Panc1 (cell line): ENCODE measurements around the gene PFKFB3.
"Not testable (repeated sequence)": the region's sequence is repeated elsewhere in the genome, so short reads cannot be mapped to it uniquely, and the experiment has no call there.

Experiments
- POLR2AphosphoS5 ChIP-seq: IDR thresholded peaks from 2 replicates; pipeline ENCODE4 v1.6.1; 2012; ENCODE audit warnings: mild to moderate bottlenecking, low read depth, low read length, moderate library complexity
- SIN3A ChIP-seq: IDR thresholded peaks from 2 replicates; pipeline ENCODE4 v1.6.1; 2012; ENCODE audit warnings: low read depth, mild to moderate bottlenecking, low read length, moderate library complexity, borderline replicate concordance; ENCODE audit not compliant: insufficient read depth
- TCF7L2 ChIP-seq: IDR thresholded peaks from 2 replicates; pipeline ENCODE4 v1.6.1; 2011; ENCODE audit warnings: mild to moderate bottlenecking, low read depth, low read length, inconsistent platforms
- TF ChIP-seq, protein P1 (sequence below): fragments of 450-650 bp; IDR thresholded peaks from 2 replicates; pipeline ENCODE4 v1.5.1; 2017; ENCODE audit warnings: mild to moderate bottlenecking
- TF ChIP-seq, protein P2 (sequence below), 2 experiments: IDR thresholded peaks; 2 replicates each; pipeline ENCODE4 v1.6.1; 2011 to 2012; ENCODE audit warnings: low read depth in 2 of 2, control low read depth in 1 of 2, low read length in 1 of 2, mild to moderate bottlenecking in 1 of 2, moderate library complexity in 1 of 2; ENCODE audit not compliant: insufficient read depth in 1 of 2

DNA sequence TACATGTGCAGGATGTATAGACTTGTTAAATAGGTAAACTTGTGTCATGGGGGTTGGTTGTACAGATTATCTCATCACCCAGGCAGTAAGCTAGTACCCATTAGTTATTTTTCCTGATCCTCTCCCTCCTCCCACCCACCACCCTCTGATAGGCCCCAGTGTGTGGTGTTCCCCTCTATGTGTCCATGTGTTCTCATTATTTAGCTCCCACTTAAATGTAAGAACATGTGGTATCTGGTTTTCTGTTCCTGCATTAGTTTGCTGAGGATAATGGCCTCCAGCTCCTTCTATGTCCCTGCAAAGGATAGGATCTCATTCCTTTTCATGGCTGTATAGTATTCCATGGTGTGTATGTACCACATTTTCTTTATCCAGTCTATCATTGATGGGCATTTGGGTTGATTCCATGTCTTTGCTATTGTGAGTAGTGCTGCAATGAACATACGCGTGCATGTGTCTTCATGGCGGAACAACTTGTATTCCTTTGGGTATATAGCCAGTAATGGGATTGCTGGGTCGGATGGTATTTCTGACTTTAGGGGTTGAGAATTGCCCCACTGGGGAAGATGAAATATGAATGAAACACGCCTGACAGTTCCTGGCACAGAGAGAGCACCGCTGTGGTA is 36.0 kb downstream of the PFKFB3 start:
- TF ChIP-seq, protein P1, sequence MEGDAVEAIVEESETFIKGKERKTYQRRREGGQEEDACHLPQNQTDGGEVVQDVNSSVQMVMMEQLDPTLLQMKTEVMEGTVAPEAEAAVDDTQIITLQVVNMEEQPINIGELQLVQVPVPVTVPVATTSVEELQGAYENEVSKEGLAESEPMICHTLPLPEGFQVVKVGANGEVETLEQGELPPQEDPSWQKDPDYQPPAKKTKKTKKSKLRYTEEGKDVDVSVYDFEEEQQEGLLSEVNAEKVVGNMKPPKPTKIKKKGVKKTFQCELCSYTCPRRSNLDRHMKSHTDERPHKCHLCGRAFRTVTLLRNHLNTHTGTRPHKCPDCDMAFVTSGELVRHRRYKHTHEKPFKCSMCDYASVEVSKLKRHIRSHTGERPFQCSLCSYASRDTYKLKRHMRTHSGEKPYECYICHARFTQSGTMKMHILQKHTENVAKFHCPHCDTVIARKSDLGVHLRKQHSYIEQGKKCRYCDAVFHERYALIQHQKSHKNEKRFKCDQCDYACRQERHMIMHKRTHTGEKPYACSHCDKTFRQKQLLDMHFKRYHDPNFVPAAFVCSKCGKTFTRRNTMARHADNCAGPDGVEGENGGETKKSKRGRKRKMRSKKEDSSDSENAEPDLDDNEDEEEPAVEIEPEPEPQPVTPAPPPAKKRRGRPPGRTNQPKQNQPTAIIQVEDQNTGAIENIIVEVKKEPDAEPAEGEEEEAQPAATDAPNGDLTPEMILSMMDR = not testable (repeated sequence)
- TF ChIP-seq POLR2AphosphoS5, SIN3A, TCF7L2: not testable (repeated sequence)
- TF ChIP-seq, protein P2, sequence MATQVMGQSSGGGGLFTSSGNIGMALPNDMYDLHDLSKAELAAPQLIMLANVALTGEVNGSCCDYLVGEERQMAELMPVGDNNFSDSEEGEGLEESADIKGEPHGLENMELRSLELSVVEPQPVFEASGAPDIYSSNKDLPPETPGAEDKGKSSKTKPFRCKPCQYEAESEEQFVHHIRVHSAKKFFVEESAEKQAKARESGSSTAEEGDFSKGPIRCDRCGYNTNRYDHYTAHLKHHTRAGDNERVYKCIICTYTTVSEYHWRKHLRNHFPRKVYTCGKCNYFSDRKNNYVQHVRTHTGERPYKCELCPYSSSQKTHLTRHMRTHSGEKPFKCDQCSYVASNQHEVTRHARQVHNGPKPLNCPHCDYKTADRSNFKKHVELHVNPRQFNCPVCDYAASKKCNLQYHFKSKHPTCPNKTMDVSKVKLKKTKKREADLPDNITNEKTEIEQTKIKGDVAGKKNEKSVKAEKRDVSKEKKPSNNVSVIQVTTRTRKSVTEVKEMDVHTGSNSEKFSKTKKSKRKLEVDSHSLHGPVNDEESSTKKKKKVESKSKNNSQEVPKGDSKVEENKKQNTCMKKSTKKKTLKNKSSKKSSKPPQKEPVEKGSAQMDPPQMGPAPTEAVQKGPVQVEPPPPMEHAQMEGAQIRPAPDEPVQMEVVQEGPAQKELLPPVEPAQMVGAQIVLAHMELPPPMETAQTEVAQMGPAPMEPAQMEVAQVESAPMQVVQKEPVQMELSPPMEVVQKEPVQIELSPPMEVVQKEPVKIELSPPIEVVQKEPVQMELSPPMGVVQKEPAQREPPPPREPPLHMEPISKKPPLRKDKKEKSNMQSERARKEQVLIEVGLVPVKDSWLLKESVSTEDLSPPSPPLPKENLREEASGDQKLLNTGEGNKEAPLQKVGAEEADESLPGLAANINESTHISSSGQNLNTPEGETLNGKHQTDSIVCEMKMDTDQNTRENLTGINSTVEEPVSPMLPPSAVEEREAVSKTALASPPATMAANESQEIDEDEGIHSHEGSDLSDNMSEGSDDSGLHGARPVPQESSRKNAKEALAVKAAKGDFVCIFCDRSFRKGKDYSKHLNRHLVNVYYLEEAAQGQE (IDR thresholded peaks at IDR 0.05; ENCODE audit: insufficient read depth in 1 of 2, low read depth in 2 of 2, low read length in 1 of 2) = not testable (repeated sequence)
